ENCODE results near the gene MYBPC3.

DNA sequence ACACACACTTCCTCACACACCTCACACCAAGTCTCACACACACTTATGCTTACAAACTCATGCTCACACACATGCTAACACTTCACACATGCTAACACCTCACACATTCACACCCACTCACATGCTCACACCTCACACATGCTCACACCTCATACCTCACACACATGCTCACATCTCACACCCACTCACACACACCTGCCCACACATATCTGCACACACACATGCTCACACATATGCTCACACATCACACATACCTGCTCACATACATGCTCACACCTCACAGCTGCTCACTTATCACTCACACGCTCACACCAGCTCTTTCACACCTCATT, 4.5 kb upstream of the MYBPC3 start:
- TF ChIP-seq, protein P1, sequence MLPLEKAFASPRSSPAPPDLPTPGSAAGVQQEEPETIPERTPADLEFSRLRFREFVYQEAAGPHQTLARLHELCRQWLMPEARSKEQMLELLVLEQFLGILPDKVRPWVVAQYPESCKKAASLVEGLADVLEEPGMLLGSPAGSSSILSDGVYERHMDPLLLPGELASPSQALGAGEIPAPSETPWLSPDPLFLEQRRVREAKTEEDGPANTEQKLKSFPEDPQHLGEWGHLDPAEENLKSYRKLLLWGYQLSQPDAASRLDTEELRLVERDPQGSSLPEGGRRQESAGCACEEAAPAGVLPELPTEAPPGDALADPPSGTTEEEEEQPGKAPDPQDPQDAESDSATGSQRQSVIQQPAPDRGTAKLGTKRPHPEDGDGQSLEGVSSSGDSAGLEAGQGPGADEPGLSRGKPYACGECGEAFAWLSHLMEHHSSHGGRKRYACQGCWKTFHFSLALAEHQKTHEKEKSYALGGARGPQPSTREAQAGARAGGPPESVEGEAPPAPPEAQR (CRISPR knock-in tag; IDR thresholded peaks at IDR 0.05), result no peak
- TF ChIP-seq, protein P2, sequence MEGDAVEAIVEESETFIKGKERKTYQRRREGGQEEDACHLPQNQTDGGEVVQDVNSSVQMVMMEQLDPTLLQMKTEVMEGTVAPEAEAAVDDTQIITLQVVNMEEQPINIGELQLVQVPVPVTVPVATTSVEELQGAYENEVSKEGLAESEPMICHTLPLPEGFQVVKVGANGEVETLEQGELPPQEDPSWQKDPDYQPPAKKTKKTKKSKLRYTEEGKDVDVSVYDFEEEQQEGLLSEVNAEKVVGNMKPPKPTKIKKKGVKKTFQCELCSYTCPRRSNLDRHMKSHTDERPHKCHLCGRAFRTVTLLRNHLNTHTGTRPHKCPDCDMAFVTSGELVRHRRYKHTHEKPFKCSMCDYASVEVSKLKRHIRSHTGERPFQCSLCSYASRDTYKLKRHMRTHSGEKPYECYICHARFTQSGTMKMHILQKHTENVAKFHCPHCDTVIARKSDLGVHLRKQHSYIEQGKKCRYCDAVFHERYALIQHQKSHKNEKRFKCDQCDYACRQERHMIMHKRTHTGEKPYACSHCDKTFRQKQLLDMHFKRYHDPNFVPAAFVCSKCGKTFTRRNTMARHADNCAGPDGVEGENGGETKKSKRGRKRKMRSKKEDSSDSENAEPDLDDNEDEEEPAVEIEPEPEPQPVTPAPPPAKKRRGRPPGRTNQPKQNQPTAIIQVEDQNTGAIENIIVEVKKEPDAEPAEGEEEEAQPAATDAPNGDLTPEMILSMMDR (IDR thresholded peaks at IDR 0.05), result no peak
- no peak for TF ChIP-seq CBFB (CRISPR knock-in tag; IDR thresholded peaks at IDR 0.05; ENCODE audit: low read depth)
- TF ChIP-seq, protein P3, sequence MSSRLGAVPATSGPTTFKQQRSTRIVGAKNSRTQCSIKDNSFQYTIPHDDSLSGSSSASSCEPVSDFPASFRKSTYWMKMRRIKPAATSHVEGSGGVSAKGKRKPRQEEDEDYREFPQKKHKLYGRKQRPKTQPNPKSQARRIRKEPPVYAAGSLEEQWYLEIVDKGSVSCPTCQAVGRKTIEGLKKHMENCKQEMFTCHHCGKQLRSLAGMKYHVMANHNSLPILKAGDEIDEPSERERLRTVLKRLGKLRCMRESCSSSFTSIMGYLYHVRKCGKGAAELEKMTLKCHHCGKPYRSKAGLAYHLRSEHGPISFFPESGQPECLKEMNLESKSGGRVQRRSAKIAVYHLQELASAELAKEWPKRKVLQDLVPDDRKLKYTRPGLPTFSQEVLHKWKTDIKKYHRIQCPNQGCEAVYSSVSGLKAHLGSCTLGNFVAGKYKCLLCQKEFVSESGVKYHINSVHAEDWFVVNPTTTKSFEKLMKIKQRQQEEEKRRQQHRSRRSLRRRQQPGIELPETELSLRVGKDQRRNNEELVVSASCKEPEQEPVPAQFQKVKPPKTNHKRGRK (CRISPR knock-in tag; IDR thresholded peaks at IDR 0.05; ENCODE audit: borderline replicate concordance), result no peak
- TF ChIP-seq NR3C1 (CRISPR knock-in tag; conservative IDR thresholded peaks at IDR 0.05; ENCODE audit: low read depth), result no peak
- TF ChIP-seq ZNF121 (CRISPR knock-in tag; IDR thresholded peaks at IDR 0.05), result no peak

Measured in WTC11 (cell line).